AG04450 (cell line): ENCODE measurements around the gene MAPKAP1. TPM values are rescaled to one million over a fixed set of nuclear protein-coding genes. Genes with fewer than 3 reads are reported as not detected.

Experiments used
- CTCF ChIA-PET: fragments of 300-600, 350-600 bp; formaldehyde crosslinking; extraction: SDS; loops from one replicate; lab custom pipeline; 2022; ENCODE audit warnings: antibody characterized with exemption, inconsistent platforms; lab: Charles Lee
- POLR2A ChIA-PET: fragments of 350-600 bp; formaldehyde crosslinking; extraction: SDS; loops from one replicate; lab custom pipeline; 2021; ENCODE audit warnings: antibody characterized with exemption, inconsistent platforms; lab: Yijun Ruan, JAX
- DNase-seq: peaks from one replicate; pipeline ENCODE4 v3.0.0-alpha.2; 2011; ENCODE audit warnings: low read depth, low spot score
- H3K27ac ChIP-seq: one replicate; pipeline ENCODE4 v1.5.1; 2012; ENCODE audit warnings: low read depth, low read length, control low read depth
- H3K27me3 ChIP-seq: one replicate; pipeline ENCODE4 v1.6.0; 2012; ENCODE audit warnings: low read length; ENCODE audit not compliant: control insufficient read depth, insufficient read depth
- H3K4me3 ChIP-seq: 2 replicates; pipeline ENCODE4 v1.5.1; 2011; ENCODE audit warnings: mild to moderate bottlenecking, low read depth, low read length, control low read depth
- H3K9me3 ChIP-seq: 2 replicates; pipeline ENCODE4 v1.5.1; 2012; ENCODE audit warnings: low read length; ENCODE audit not compliant: control insufficient read depth, insufficient read depth
- CTCF ChIP-seq: IDR thresholded peaks from 2 replicates; pipeline ENCODE4 v1.5.1; 2011; ENCODE audit warnings: low read depth, low read length, control low read depth, inconsistent platforms
- polyA plus RNA-seq: library from polyadenylated mRNA; depleted of rRNA; stranded (reverse); fragments of >200 nt; gene quantifications from 2 replicates; pipeline ENCODE4 v1.2.3, GENCODE V29; 2011

MAPKAP1 gene
- polyA plus RNA-seq, 1 experiment, result 140 TPM

- H3K27ac ChIP-seq, result no peak overlapping the region
- ChIA-PET CTCF (interaction anchor here (1.0 to 1.5 kb wide), 3 partner anchors 35 to 187 kb away, joined by 3 to 5 read pairs (median 4); no protein-coding TSS in a partner anchor), POLR2A (no interaction called here)
These were observed 112.8 kb downstream of the MAPKAP1 start for GRCh38 chr9:125594223-125594610.

GRCh38 chr9:125593581-125594222 is 113.3 kb downstream of the MAPKAP1 start:
- no peak overlapping the region for H3K4me3 ChIP-seq
- no peak overlapping the region for H3K27ac ChIP-seq
- ChIA-PET CTCF (interaction anchor here (1.5 kb wide), 1 partner anchor 35 kb away, joined by 4 read pairs; no protein-coding TSS in a partner anchor), POLR2A (no interaction called here)
- H3K27me3 ChIP-seq, result no peaks in the 10 kb centered on the region
- no peak for TF ChIP-seq CTCF
- DNase-seq, result no peak
- H3K9me3 ChIP-seq, result no peaks in the 10 kb centered on the region

More at GRCh38 chr9:125594223-125594610, 112.8 kb downstream of the MAPKAP1 start:
- no peak for TF ChIP-seq CTCF
- Histone ChIP-seq H3K27me3 (no peaks in the 10 kb centered on the region), H3K9me3 (no peaks in the 10 kb centered on the region), H3K4me3 (no peak overlapping the region)
- no peak for DNase-seq

GRCh38 chr9:125591888-125592287 is 115.1 kb downstream of the MAPKAP1 start:
- ChIA-PET CTCF (no interaction called here), POLR2A (interaction anchor here (0.7 kb wide), 1 partner anchor 41 kb away, joined by 3 read pairs; no protein-coding TSS in a partner anchor)
- no peak for DNase-seq
- TF ChIP-seq CTCF, result no peak
- no peaks in the 10 kb centered on the region for H3K9me3 ChIP-seq
- H3K27ac ChIP-seq, result no peak overlapping the region
- no peak overlapping the region for H3K4me3 ChIP-seq
- H3K27me3 ChIP-seq, result no peaks in the 10 kb centered on the region

GRCh38 chr9:125591245-125591644 is 115.8 kb downstream of the MAPKAP1 start:
- CTCF ChIA-PET, result no interaction called here
- no peak overlapping the region for H3K4me3 ChIP-seq
- no peak for DNase-seq
- H3K27ac ChIP-seq, result no peak overlapping the region
- no peaks in the 10 kb centered on the region for H3K9me3 ChIP-seq
- POLR2A ChIA-PET, result interaction anchor here (0.7 kb wide), 1 partner anchor 40 kb away, joined by 3 read pairs; no protein-coding TSS in a partner anchor
- no peak for TF ChIP-seq CTCF
- H3K27me3 ChIP-seq, result no peaks in the 10 kb centered on the region

- Histone ChIP-seq H3K27ac (no peak overlapping the region), H3K27me3 (no peaks in the 10 kb centered on the region), H3K4me3 (no peak overlapping the region), H3K9me3 (no peaks in the 10 kb centered on the region)
- no peak for TF ChIP-seq CTCF
- ChIA-PET POLR2A (no interaction called here), CTCF (interaction anchor here (1.8 kb wide), 1 partner anchor 31 kb away, joined by 10 read pairs; no protein-coding TSS in a partner anchor)
- DNase-seq, result no peak
These were observed 117.7 kb downstream of the MAPKAP1 start for GRCh38 chr9:125589287-125589686.
